NCI-H2029 treated with DMSO at 0.1 percent for 48 hours (cell line): ENCODE results near the gene LAGE3.

Experiments used
- DNase-seq: peaks from one replicate; lab custom pipeline; 2025; lab: John Stamatoyannopoulos, UW

The LAGE3 gene

GRCh38 chrX:154458116-154458953 lies 20.7 kb downstream of the LAGE3 start, which contains the start of gene PLXNA3:
PLXNA3 (plus strand) TSS chrX:154458281; CDS start chrX:154460184, 1,903 bp downstream.
- DNase-seq = no peak

DNA sequence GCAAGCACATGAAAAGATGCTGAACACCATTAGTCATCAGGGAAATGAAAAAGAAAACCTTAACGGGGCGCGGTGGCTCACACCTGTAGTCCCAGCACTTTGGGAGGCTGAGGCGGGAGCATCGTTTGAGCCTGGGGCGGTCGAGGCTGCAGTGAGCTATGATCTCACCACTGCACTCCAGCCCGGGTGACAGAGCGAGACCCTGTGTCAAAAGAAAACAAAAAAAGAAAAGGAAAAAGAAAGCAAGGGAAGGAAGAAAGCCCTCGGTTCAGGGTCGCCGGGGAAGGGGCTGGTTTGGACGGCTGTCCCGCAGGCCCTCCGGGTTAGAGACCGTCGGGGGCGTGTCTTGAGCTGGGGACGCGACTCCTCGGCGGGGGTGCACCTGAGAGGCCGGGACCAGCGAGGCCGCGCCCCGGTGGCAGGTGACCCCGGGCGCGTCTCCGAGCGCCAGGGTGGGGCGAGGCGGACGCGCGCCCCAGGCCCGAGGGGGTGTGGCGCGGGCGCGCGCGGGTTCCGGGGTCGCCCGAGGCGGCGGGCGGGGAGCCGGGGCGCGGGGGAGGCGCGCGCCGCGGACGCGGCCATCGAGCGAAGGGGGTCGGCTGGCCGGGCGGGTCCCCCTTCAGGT lies 21.5 kb downstream of the LAGE3 start:
- no peak for DNase-seq

- no peak for DNase-seq
Observed at GRCh38 chrX:154452823-154453222, 26.3 kb downstream of the LAGE3 start.

DNA sequence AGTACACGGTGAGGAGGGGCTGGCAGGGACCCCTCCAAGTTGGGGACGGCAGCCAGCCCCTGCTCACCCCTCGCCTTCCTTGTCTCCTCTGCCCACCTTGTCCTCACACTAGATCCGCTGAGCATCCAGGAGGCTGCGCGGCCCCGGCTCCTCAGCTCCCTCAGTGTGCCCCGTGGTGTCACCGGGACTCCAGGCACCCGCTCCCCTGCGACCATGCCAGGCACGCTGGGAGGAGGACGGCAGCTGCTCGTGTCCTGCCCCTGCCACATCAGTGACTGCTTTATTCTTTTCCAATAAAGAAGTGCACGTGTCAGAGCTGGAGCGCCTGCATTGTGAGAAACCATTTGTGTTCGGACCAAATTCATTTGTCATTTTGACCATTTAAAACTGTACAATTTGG lies 28.8 kb downstream of the LAGE3 start:
- DNase-seq = no peak

GRCh38 chrX:154449618-154450017 lies 29.5 kb downstream of the LAGE3 start:
- DNase-seq = no peak

DNA sequence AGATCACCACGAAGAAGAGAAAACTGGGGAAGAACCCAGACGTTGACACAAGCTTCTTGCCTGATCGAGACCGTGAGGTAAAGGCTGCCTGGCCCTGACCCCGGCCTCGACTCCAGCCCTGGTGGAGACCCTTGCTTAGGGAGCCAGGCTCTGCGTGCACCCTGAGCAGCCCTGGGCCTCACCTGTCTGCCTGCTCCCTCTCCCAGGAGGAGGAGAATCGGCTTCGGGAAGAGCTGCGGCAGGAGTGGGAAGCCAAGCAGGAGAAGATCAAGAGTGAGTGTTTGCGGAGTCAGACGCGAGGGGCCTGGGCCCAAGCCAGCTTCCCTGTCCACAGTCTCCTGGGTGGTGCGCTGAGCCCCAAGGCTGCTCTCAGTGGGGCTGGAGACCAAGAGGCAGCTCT lies 30.6 kb downstream of the LAGE3 start:
- DNase-seq = no peak

GRCh38 chrX:154446430-154446829 lies 32.7 kb downstream of the LAGE3 start:
- no peak for DNase-seq

DNA sequence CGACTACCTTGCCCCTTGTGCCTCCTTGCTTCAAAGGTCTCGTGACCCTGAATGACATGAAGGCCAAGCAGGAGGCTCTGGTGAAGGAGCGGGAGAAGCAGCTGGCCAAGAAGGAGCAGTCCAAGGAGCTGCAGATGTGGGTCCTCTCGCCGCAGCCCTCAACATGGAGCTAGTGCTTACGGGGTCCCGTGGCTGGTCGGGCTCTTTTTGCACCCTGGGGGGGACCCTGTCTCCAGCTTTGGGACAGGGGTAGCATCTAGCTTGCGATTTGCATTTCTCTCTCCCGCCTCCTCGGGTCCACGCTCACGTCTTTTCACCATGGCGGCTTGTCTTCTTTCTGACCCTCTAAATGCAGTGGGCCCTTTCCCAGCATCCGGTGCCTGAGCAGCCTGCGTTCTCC lies 33.3 kb downstream of the LAGE3 start:
- DNase-seq = no peak

DNA sequence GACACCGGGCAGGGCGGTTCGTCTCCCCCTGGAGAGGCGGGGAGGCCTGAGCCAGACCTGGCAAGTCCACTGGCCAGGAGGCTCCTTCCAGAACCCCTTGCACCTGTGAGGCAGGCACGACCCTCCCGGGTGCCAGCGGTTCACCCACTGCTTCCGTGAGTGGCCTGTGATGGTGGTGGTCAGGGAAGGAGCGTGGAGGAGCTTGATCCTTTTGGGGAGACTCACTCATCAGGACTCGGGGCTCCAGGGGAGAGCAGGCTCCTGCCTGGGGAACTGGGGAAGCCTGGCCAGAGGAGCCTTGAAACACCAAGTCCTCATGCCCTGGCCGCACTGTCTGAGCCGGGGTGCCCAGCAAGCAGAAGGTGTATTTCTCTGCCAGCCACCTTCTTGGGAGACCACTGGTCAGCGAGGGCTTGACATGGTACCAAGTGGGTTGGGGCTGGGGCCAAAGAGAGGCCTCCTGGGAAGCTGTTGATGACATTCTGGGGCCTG lies 34.3 kb downstream of the LAGE3 start:
- DNase-seq = no peak

DNA sequence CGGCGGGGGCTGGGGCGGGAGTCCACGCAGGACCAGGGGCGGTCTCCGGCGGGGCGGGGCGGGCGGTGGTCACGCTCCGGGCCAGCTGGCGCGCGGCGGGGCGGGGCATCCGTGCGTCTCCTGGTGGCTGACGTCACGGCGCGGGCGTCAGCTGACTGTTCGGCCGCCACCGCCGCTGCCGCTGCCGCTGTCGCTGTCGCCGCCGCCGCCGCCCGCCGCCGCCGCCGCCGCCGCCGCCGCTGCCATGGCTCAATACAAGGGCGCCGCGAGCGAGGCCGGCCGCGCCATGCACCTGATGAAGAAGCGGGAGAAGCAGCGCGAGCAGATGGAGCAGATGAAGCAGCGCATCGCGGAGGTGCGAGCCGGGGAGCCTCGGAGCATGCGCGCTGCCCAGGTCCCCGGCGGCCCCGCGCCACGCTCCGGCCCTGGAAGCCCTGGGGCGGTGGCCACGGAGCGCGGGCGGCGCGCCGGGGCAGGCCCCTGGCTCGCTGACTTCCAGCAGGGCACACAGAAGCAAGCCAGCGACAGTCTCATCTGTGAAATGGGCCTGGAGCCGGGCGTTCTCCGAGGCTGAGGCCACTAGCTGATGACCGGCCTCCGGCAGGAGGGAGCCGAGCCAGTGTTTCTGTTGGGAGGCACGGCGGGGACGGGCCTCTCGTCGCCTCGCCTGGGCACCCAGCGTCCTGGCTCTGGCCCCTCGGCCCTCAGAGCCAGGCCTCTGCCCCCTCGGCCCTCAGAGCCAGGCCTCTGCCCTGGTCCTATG lies 34.9 kb downstream of the LAGE3 start, which contains the start of gene FAM50A:
Gene FAM50A, plus strand, starts transcription at position 150 of the 763 bp plus-strand sequence. Its CDS starts 95 bp downstream, at position 245.
- no peak for DNase-seq

DNA sequence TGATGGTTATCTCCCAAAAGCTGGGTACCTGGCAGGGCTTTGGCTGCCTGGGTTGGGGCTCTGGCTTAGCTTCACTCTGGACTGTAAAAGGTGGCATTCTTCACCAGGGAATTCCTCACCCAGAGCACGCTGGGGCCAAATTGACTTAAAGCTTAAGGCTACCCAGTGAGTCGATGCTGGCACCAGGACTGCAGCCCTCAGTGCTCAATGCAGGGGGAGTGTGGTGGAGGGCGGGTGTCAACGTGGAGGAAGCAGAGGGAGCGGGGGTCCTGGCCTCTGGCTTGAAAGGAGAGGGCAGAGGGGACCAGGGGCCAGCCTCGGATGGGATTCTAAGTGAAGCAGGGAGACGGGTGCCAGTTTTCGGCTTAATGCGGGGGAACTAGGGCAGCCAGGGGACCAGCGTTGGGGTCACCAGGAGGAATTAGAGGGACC lies 35.6 kb downstream of the LAGE3 start:
- no peak for DNase-seq

DNA sequence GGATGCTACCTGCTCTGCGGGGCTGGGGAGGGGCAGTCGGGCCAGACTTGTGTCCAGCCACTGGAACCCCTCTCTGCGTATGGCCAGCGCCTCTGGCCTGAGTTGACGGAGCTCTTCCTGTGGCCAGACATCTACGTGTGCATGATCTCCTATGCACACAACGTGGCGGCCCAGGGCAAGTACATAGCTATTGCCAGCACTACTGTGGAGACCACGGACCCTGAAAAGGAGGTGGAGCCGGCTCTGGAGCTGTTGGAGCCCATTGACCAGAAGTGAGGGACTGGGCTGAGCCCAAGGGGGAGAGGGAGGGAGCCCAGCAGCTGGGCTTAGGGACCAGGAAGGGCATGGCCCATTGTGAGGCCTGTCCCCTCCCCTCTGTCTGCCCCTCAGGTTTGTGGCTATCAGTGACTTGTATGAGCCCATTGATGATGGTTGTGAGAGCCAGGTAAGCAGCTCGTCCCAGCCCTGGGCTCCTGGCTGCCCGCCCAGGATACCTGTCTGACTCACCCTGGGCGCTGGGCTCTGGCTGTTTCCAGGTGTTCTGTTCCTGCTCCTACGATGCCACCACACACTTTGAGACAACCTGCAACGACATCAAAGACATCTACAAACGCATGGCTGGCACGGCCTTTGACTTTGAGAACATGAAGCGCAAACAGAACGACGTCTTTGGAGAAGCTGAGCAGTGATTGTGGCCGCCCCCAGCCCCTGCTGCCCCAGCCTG lies 36.9 kb downstream of the LAGE3 start:
- DNase-seq = no peak

DNA sequence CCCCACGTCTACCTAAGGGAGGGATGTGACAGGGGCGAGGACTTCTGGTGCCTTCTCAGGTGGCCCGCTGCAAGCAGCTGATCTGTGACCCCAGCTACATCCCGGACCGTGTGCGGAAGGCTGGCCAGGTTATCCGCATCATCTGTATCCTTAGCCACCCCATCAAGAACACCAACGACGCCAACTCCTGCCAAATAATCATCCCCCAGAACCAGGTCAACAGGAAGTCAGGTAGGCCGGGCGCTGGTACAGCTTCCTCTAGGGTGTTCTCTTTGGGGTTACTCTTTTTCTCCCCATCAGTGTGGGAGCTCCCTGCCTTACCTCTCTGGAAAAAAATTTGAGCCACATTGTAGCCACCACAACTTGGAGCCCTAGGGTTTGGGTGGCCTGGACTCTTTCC lies 37.5 kb downstream of the LAGE3 start:
- DNase-seq = no peak

- no peak for DNase-seq
Observed at GRCh38 chrX:154440623-154441357, 38.3 kb downstream of the LAGE3 start.

GRCh38 chrX:154439841-154440240 lies 39.2 kb downstream of the LAGE3 start:
- no peak for DNase-seq

DNA sequence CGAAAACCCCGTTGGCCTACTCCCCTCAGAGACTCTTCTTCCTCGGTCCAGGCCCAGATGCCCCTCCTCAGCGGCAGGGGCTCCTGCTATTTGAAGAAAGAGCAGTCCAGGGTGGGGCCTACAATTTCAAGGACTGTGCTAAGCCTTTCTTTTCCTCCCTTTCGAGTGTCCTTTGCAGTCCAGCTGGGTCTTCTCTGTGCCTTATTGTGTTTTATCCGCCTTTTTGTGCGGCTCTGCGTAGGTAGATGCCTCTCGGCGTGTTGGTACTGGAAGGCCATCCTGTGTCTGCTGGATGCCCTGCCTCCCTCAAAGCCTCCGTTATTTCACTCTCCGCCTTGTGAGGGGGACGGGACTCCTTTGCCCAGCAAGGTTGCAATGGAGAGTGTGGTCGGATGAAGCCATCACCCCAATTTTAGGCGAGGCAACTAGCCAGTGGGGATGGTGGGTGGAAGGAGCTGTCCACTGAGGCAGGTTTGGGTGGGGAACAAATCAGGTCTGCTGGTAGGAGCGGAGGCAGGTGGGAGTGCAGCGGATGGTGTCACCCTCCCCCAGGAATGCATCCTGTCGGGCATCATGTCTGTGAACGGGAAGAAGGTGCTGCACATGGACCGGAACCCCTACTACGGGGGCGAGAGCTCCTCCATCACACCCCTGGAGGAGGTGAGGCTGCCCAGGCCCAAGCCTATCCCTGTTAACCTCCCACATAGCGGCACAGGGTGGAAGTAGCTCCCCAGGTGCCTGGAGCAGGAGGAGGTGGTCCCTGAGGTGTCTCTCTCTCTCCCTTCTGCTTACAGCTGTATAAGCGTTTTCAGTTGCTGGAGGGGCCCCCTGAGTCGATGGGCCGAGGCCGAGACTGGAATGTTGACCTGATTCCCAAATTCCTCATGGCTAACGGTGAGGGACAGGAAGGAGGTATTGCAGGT lies 40.8 kb downstream of the LAGE3 start:
- no peak for DNase-seq

- no peak for DNase-seq
Observed at GRCh38 chrX:154436983-154437752, 41.9 kb downstream of the LAGE3 start, which contains the start of gene GDI1. GDI1 (plus strand) TSS chrX:154437154; CDS start chrX:154437255, 101 bp downstream.

DNA sequence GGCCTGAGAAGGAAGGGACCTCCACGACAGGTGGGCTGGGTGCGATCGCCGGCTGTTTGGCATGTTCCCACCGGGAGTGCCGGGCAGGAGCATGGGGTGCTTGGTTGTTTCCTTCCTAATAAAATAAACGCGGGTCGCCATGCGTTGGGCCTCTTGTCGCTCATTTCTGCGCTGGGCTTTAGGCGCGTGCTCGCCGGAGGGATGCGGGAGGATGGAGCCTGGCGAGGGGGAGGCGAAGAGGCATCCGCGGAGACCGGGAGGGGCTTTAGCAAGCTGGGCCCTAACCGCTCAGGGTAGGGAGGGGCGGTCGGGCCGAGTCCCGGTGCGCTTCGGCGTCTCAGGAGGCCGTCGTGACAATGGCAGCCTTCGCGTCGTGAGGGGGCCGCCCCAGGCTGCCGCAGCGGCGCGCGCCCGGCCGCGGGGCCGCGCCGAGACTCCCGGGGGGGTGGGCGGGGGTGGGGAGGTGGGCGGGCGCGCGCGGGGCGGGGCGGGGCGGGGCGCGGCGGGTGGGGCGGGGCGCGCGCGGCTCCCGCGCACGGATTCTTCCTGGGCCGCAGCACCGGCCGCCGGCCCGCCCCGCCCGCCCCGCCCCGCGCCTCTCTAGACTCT lies 42.6 kb downstream of the LAGE3 start:
- no peak for DNase-seq
